K562 (cell line): ENCODE results near the gene MED13L. TPM values are rescaled to one million over a fixed set of nuclear protein-coding genes. Genes with fewer than 3 reads are reported as not detected.
A peak's percentile ranks its signal among the peaks of the same experiment; 100 is the strongest.

Source experiments
- CUX1 ChIP-seq: fragments of 200-800 bp; sonication (Bioruptor generic); IDR thresholded peaks from 2 replicates; pipeline ENCODE4 v1.6.1; 2016; ENCODE audit warnings: missing genetic modification characterization, missing compliant biosample characterization
- GTF3C2 ChIP-seq: IDR thresholded peaks from 3 replicates; pipeline ENCODE4 v1.6.1; 2011; ENCODE audit warnings: borderline replicate concordance, mild to moderate bottlenecking, moderate library complexity; ENCODE audit not compliant: insufficient read length; ENCODE audit errors: extremely low read depth
- HIVEP1 ChIP-seq: fragments of 250-450 bp; sonication (Bioruptor Pico); IDR thresholded peaks from 2 replicates; pipeline ENCODE4 v1.4.0; 2020; ENCODE audit warnings: mild to moderate bottlenecking
- MEIS2 ChIP-seq: fragments of 450-650 bp; IDR thresholded peaks from 2 replicates; pipeline ENCODE4 v1.6.1; 2014; ENCODE audit warnings: mild to moderate bottlenecking; ENCODE audit not compliant: partially characterized antibody
- NONO ChIP-seq, 2 experiments: fragments of 200-400 bp in 1 of 2; fragments of 450-650 bp in 1 of 2; formaldehyde crosslinking in 1 of 2; IDR thresholded peaks; 2 replicates each; pipeline ENCODE4 v1.6.1; 2017; ENCODE audit warnings: low read depth in 2 of 2, mild to moderate bottlenecking in 2 of 2, moderate library complexity in 2 of 2, low read length in 1 of 2
- NR2C1 ChIP-seq, 2 experiments: fragments of 450-650 bp; IDR thresholded peaks; 2 replicates each; pipeline ENCODE4 v1.6.1; 2017; ENCODE audit warnings: mild to moderate bottlenecking in 2 of 2, antibody characterized with exemption in 1 of 2, inconsistent platforms in 1 of 2, missing compliant biosample characterization in 1 of 2, missing genetic modification characterization in 1 of 2
- POLR2H ChIP-seq: IDR thresholded peaks from 2 replicates; pipeline ENCODE4 v1.6.1; 2016; ENCODE audit warnings: missing genetic modification characterization, low read depth, mild to moderate bottlenecking, control low read depth, missing compliant biosample characterization, moderate library complexity
- SREBF2 ChIP-seq: sonication (generic); formaldehyde crosslinking; IDR thresholded peaks from 2 replicates; pipeline ENCODE4 v1.4.0; 2020; ENCODE audit warnings: mild to moderate bottlenecking, missing genetic modification reagents
- SRSF3 ChIP-seq: fragments of 200-400 bp; formaldehyde crosslinking; IDR thresholded peaks from 2 replicates; pipeline ENCODE4 v1.6.1; 2016; ENCODE audit warnings: mild to moderate bottlenecking, low read length, moderate library complexity; ENCODE audit not compliant: insufficient read depth
- TCF15 ChIP-seq: fragments of 250-450 bp; sonication (Bioruptor Pico); IDR thresholded peaks from 2 replicates; pipeline ENCODE4 v1.8.0; 2022; ENCODE audit warnings: moderate library complexity, mild to moderate bottlenecking, inconsistent platforms
- UBTF ChIP-seq, 2 experiments: IDR thresholded peaks; 2 replicates each; pipeline ENCODE4 v1.6.1; 2012; ENCODE audit warnings: improper control_type of control experiment in 2 of 2, low read depth in 2 of 2, low read length in 2 of 2, borderline replicate concordance in 1 of 2
- ZBED1 ChIP-seq: IDR thresholded peaks from 2 replicates; pipeline ENCODE4 v1.6.1; 2014
- ZBTB1 ChIP-seq: sonication (generic); formaldehyde crosslinking; IDR thresholded peaks from 2 replicates; pipeline ENCODE4 v1.8.1; 2023; ENCODE audit warnings: missing genetic modification reagents, low read depth, mild to moderate bottlenecking, borderline replicate concordance
- ZKSCAN3 ChIP-seq: fragments of 250-450 bp; sonication (Bioruptor Pico); IDR thresholded peaks from 2 replicates; pipeline ENCODE4 v1.4.0; 2020
- ZNF699 ChIP-seq: fragments of 250-450 bp; sonication (Bioruptor Pico); IDR thresholded peaks from 2 replicates; pipeline ENCODE4 v1.8.0; 2021; ENCODE audit warnings: mild to moderate bottlenecking, moderate library complexity; ENCODE audit not compliant: insufficient replicate concordance
- ZNF785 ChIP-seq: fragments of 250-450 bp; sonication (Bioruptor Pico); IDR thresholded peaks from 2 replicates; pipeline ENCODE4 v1.4.0; 2020; ENCODE audit warnings: mild to moderate bottlenecking
- polyA plus RNA-seq, 8 experiments: library from polyadenylated mRNA; depleted of rRNA in 4 of 8; stranded (reverse) in 5 of 8; unstranded in 3 of 8; fragments of >200 nt; fragmentation: Nextera tagmentation in 2 of 8; fragmentation: Illumina TruSeq in 1 of 8; extraction: Ambion mirVana in 2 of 8; extraction: Trizol in 1 of 8; gene quantifications; 2 replicates each; pipeline versions ENCODE4 v1.2.1 to v1.2.3, GENCODE V29; 2011 to 2014; ENCODE audit warnings: inconsistent platforms in 1 of 8, missing spikeins in 1 of 8
- total RNA-seq, 7 experiments: library from RNA; depleted of rRNA in 6 of 7; stranded (reverse); fragments of >200 nt in 6 of 7; fragmentation: Illumina TruSeq in 2 of 7; extraction: Trizol in 2 of 7; gene quantifications; 2 replicates each; pipeline versions ENCODE4 v1.2.1 to v1.2.3, GENCODE V29; 2011 to 2021; ENCODE audit warnings: low replicate concordance in 1 of 7

MED13L gene
- total and polyA plus RNA-seq, 9 of the 15 experiments (the other 6 are each of a cell fraction or from before 2014, with no cell fraction given), result 13.4 to 90.3 (median 36.9) TPM

GRCh38 chr12:116123451-116124258 lies 153.8 kb downstream of the MED13L start (continued):
- TF ChIP-seq NR2C1 (IDR thresholded peaks at IDR 0.05) (no peak), NR2C1 (tag; IDR thresholded peaks at IDR 0.05) (no peak), UBTF (IDR thresholded peaks at IDR 0.05; ENCODE audit: borderline replicate concordance in 1 of 2, low read depth in 2 of 2, low read length in 2 of 2) (no peak), POLR2H (no peak), MEIS2 (peak; percentile 66), ZKSCAN3 (CRISPR knock-in tag) (no peak), SREBF2 (CRISPR knock-in tag) (no peak), ZNF785 (CRISPR knock-in tag) (no peak), CUX1 (CRISPR knock-in tag) (no peak), TCF15 (CRISPR knock-in tag) (no peak), NONO (IDR thresholded peaks at IDR 0.05; ENCODE audit: low read depth in 2 of 2, low read length in 1 of 2) (no peak), ZBTB1 (CRISPR knock-in tag) (no peak), HIVEP1 (no peak), ZBED1 (no peak), ZNF699 (no peak), GTF3C2 (no peak), SRSF3 (no peak)
